ENCODE measurements around the gene CIB4. TPM values are rescaled to one million over a fixed set of nuclear protein-coding genes. Genes with fewer than 3 reads are reported as not detected.
A peak's percentile ranks its signal among the peaks of the same experiment; 100 is the strongest.

Gene CIB4
- total and polyA plus RNA-seq, 4 donors, result 1.3 TPM; not detected in 3

DNA sequence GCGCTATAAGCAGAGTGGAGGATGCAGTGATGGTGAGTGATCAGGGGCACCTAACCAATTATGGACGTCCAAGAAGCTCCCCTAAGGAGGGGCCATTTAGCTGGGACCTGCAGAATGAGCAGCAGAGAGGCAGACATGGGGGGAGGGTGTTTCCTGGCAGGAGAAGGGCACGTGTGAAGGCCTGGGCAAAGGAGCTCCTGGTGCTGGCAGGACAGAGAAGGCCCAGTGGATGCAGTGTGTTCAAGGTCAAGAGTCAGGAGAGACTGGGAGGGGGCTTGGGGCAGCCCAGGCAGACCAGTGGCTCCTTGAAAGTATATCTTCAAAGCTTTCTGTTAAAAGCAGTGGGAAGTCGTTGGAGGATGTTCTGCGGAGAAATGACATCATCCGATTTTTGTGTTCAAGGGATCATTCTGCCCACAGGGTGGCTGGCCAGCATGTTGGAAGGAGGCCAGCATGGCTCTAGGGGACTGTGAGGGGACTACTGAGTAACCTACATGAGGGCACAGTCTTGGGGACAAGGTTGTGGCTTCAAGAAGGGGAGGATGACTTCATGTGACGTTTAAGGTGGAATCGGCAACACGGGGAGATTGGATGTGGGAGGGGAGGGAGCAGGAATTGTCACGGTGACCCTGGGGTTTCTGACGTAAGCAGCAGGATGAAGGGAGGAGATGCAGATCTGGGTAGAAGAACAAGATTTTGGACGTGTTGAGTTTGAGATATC lies 9.0 kb upstream of the CIB4 start:
- 79 to 80% methylated on average over 12 of the region's 12 CpGs for WGBS, 2 donors
- TF ChIP-seq, protein P1, sequence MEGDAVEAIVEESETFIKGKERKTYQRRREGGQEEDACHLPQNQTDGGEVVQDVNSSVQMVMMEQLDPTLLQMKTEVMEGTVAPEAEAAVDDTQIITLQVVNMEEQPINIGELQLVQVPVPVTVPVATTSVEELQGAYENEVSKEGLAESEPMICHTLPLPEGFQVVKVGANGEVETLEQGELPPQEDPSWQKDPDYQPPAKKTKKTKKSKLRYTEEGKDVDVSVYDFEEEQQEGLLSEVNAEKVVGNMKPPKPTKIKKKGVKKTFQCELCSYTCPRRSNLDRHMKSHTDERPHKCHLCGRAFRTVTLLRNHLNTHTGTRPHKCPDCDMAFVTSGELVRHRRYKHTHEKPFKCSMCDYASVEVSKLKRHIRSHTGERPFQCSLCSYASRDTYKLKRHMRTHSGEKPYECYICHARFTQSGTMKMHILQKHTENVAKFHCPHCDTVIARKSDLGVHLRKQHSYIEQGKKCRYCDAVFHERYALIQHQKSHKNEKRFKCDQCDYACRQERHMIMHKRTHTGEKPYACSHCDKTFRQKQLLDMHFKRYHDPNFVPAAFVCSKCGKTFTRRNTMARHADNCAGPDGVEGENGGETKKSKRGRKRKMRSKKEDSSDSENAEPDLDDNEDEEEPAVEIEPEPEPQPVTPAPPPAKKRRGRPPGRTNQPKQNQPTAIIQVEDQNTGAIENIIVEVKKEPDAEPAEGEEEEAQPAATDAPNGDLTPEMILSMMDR (IDR thresholded peaks at IDR 0.05; ENCODE audit: control extremely low read depth, extremely low read depth), result no peak
- ATAC-seq (ENCODE audit: insufficient read depth, low FRiP score), result no peak
- H3K27ac ChIP-seq (ENCODE audit: low read depth in 1 of 2, low read length in 1 of 2), result no peak overlapping the region
- H3K9ac ChIP-seq (ENCODE audit: insufficient read depth in 1 of 2, low read length in 2 of 2), result no peak overlapping the region
- DNase-seq, result no peak
- no peaks in the 10 kb centered on the region for H3K9me3 ChIP-seq (ENCODE audit: control insufficient read depth in 4 of 4, insufficient read depth in 3 of 4, low read length in 3 of 4)
- no peaks in the 10 kb centered on the region for H3K27me3 ChIP-seq (ENCODE audit: control insufficient read depth in 3 of 3, insufficient read depth in 3 of 3, low read length in 2 of 3)
- H3K4me1 ChIP-seq (ENCODE audit: control insufficient read depth in 5 of 5, insufficient read depth in 5 of 5, low read length in 5 of 5), result peaks cover 0 to 70% (median 12%) of the 10 kb centered on the region in 5 donors
- no peaks in the 10 kb centered on the region for H3K36me3 ChIP-seq (ENCODE audit: control insufficient read depth in 4 of 4, insufficient read depth in 4 of 4, low read length in 4 of 4)
- H3K4me3 ChIP-seq, result no peak overlapping the region

GRCh38 chr2:26649322-26649721 lies 8.2 kb upstream of the CIB4 start:
- Histone ChIP-seq H3K27me3 (ENCODE audit: control insufficient read depth in 3 of 3, insufficient read depth in 3 of 3, low read length in 2 of 3) (no peaks in the 10 kb centered on the region), H3K9ac (ENCODE audit: insufficient read depth in 1 of 2, low read length in 2 of 2) (peak overlapping the region in 1 of 2 donors; percentile 37), H3K4me3 (no peak overlapping the region), H3K9me3 (ENCODE audit: control insufficient read depth in 4 of 4, insufficient read depth in 3 of 4, low read length in 3 of 4) (no peaks in the 10 kb centered on the region), H3K4me1 (ENCODE audit: control insufficient read depth in 5 of 5, insufficient read depth in 5 of 5, low read length in 5 of 5) (peaks cover 0 to 70% (median 12%) of the 10 kb centered on the region in 5 donors), H3K27ac (ENCODE audit: low read depth in 1 of 2, low read length in 1 of 2) (no peak overlapping the region), H3K36me3 (ENCODE audit: control insufficient read depth in 4 of 4, insufficient read depth in 4 of 4, low read length in 4 of 4) (no peaks in the 10 kb centered on the region)
- 66 to 76% methylated on average over 7 of the region's 7 CpGs for WGBS, 2 donors
- TF ChIP-seq, protein P1 (IDR thresholded peaks at IDR 0.05; ENCODE audit: control extremely low read depth, extremely low read depth), result no peak
- ATAC-seq (ENCODE audit: insufficient read depth, low FRiP score), result no peak
- DNase-seq, result peak in 1 of 3 donors; percentile 58

DNA sequence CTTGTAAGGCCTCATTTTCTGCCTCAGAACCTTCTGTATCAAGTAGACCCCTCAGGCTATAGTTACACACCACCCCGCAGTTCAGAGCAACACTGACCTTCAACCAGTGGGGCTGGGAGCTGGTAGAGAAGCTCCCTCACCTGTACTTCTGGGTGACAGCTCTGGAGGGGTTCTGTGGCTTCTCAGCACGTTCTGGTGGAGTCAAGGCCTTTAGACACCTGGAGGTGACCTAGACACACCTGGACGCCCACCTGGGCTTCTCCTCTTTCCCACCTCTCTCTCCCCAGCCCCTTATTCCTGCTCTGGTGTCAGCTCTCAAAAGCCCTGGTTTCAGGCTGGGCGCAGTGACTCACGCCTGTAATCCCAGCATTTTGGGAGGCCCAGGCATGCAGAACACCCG lies 7.3 kb upstream of the CIB4 start:
- Histone ChIP-seq H3K36me3 (ENCODE audit: control insufficient read depth in 4 of 4, insufficient read depth in 4 of 4, low read length in 4 of 4) (no peaks in the 10 kb centered on the region), H3K27me3 (ENCODE audit: control insufficient read depth in 3 of 3, insufficient read depth in 3 of 3, low read length in 2 of 3) (no peaks in the 10 kb centered on the region), H3K9me3 (ENCODE audit: control insufficient read depth in 4 of 4, insufficient read depth in 3 of 4, low read length in 3 of 4) (no peaks in the 10 kb centered on the region), H3K27ac (ENCODE audit: low read depth in 1 of 2, low read length in 1 of 2) (no peak overlapping the region), H3K4me3 (no peak overlapping the region), H3K9ac (ENCODE audit: insufficient read depth in 1 of 2, low read length in 2 of 2) (no peak overlapping the region), H3K4me1 (ENCODE audit: control insufficient read depth in 5 of 5, insufficient read depth in 5 of 5, low read length in 5 of 5) (peaks cover 0 to 62% (median 10%) of the 10 kb centered on the region in 5 donors)
- no peak for ATAC-seq (ENCODE audit: insufficient read depth, low FRiP score)
- WGBS, 2 donors, result 84 to 87% methylated on average over 6 of the region's 6 CpGs
- DNase-seq, result no peak
- TF ChIP-seq, protein P1 (IDR thresholded peaks at IDR 0.05; ENCODE audit: control extremely low read depth, extremely low read depth), result no peak
